Hepatocyte (in vitro differentiated cells): Measurements from ENCODE around the gene TUBD1. TPM values are rescaled to one million over a fixed set of nuclear protein-coding genes. Genes with fewer than 3 reads are reported as not detected.

Experiments used
- DNase-seq: peaks from one replicate; pipeline ENCODE4 v3.0.0-alpha.2; 2016; ENCODE audit warnings: low spot score
- H2AFZ ChIP-seq: fragments of 200-600 bp; sonication (generic); 2 replicates; pipeline ENCODE4 v1.6.0; 2016; ENCODE audit warnings: antibody characterized with exemption, mild to moderate bottlenecking
- H3K27ac ChIP-seq: fragments of 200-600 bp; sonication (generic); 2 replicates; pipeline ENCODE4 v1.5.1; 2016; ENCODE audit warnings: mild to moderate bottlenecking
- H3K27me3 ChIP-seq: fragments of 200-600 bp; sonication (generic); 2 replicates; pipeline ENCODE4 v1.6.1; 2016
- H3K36me3 ChIP-seq: fragments of 200-600 bp; sonication (generic); replicated peaks from 2 replicates; pipeline ENCODE4 v1.5.1; 2016; ENCODE audit warnings: low read depth; ENCODE audit not compliant: insufficient read depth
- H3K4me1 ChIP-seq: fragments of 200-600 bp; sonication (generic); 2 replicates; pipeline ENCODE4 v1.5.1; 2016; ENCODE audit warnings: mild to moderate bottlenecking, moderate library complexity; ENCODE audit not compliant: insufficient read depth
- H3K4me2 ChIP-seq: fragments of 200-600 bp; sonication (generic); 2 replicates; pipeline ENCODE4 v1.6.0; 2016
- H3K4me3 ChIP-seq: fragments of 200-600 bp; sonication (generic); 2 replicates; pipeline ENCODE4 v1.5.1; 2016; ENCODE audit warnings: mild to moderate bottlenecking
- H3K79me2 ChIP-seq: fragments of 200-600 bp; sonication (generic); 2 replicates; pipeline ENCODE4 v1.6.0; 2017; ENCODE audit warnings: mild to moderate bottlenecking
- H3K9me2 ChIP-seq: fragments of 200-600 bp; sonication (generic); replicated peaks from 2 replicates; pipeline ENCODE4 v1.6.0; 2017; ENCODE audit warnings: mild to moderate bottlenecking; ENCODE audit not compliant: insufficient read depth
- H3K9me3 ChIP-seq: fragments of 200-600 bp; sonication (generic); 2 replicates; pipeline ENCODE4 v1.5.1; 2016; ENCODE audit warnings: low read depth, mild to moderate bottlenecking
- H4K20me1 ChIP-seq: fragments of 200-600 bp; sonication (generic); 2 replicates; pipeline ENCODE4 v1.6.0; 2016; ENCODE audit warnings: mild to moderate bottlenecking; ENCODE audit not compliant: insufficient read depth, poor library complexity, severe bottlenecking
- EZH2 ChIP-seq: fragments of 200-600 bp; sonication (generic); IDR thresholded peaks from 2 replicates; pipeline ENCODE4 v1.6.1; 2016; ENCODE audit warnings: antibody characterized with exemption, mild to moderate bottlenecking, borderline replicate concordance
- EZH2phosphoT487 ChIP-seq: fragments of 200-600 bp; sonication (generic); IDR thresholded peaks from one replicate; pipeline ENCODE4 v1.6.1; 2018; ENCODE audit warnings: antibody characterized with exemption, mild to moderate bottlenecking, low read depth, moderate library complexity; ENCODE audit not compliant: unreplicated experiment, severe bottlenecking
- WGBS: methylation state at CpG from one replicate; pipeline ENCODE4 v1.1.6; 2016; ENCODE audit warnings: low lambda C conversion rate; ENCODE audit errors: missing lambda C conversion rate; 5-methylcytosine and 5-hydroxymethylcytosine counted together
- microRNA counts: library from miRNA; unstranded; fragments of <30 nt; microRNA quantifications from one replicate; lab custom pipeline; 2017
- microRNA-seq: library from miRNA; unstranded; fragments of <30 nt; microRNA quantifications from one replicate; pipeline ENCODE4, GENCODE V29; 2017
- polyA plus RNA-seq: library from polyadenylated mRNA; unstranded; fragments of >200 nt; fragmentation: Nextera tagmentation; extraction: Ambion mirVana; gene quantifications from 2 replicates; pipeline ENCODE4 v1.2.1, GENCODE V29; 2016
- small RNA-seq: library from RNA; depleted of rRNA; stranded (forward); fragments of <200 nt; gene quantifications from one replicate; pipeline ENCODE3, GENCODE V24; 2014
- total RNA-seq: library from RNA; depleted of rRNA; stranded (reverse); fragments of >200 nt; gene quantifications from 2 replicates; pipeline ENCODE4 v1.2.3, GENCODE V29; 2014
- TF ChIP-seq, protein P1 (sequence below): fragments of 200-600 bp; sonication (generic); IDR thresholded peaks from 2 replicates; pipeline ENCODE4 v1.5.1; 2016; ENCODE audit warnings: antibody characterized with exemption, mild to moderate bottlenecking; ENCODE audit not compliant: poor library complexity

TUBD1 gene
- total and polyA plus RNA-seq, 2 experiments from 2014 or later, result 11.8 to 12.0 TPM

DNA sequence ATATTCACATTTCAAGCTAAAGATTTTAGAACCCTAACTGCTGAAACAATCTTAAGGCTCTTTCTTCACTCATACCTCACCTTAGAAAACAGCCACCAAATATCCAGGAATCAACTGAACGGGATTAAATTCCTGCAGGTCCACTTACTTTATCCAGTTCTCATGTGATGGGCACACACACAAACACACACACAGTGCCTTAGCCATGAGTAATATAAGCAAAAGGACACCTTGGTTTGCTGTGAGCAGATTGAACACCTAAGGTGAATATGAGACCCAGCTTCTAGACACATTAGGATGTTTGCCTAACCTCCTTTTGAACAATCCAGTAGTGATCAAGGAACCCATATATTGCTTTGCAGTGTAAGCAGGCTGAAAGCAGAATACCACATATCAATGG, 81.5 kb downstream of the TUBD1 start:
- 81% methylated on average over 1 of the region's 1 CpG for WGBS
- no peak overlapping the region for H3K4me2 ChIP-seq

DNA sequence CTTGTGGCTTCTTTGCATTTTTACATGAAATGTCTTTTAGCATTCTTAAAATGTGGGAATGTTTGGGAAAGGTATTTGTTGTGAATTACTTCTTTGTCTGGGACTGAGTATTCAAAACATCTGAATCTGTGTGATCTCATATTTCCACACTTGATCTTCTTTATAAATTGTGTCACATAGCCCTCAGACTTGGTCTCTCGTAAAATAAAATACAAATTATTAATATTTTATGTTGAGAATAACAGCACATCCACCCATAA, 81.9 kb downstream of the TUBD1 start:
- no peaks in the 10 kb centered on the region for H3K4me1 ChIP-seq
- H3K79me2 ChIP-seq, result no peaks in the 10 kb centered on the region
- no peaks in the 10 kb centered on the region for H3K9me2 ChIP-seq
- H2AFZ ChIP-seq, result no peak overlapping the region
- no peak overlapping the region for H3K4me2 ChIP-seq
- H4K20me1 ChIP-seq, result no peaks in the 10 kb centered on the region
- no peak overlapping the region for H3K27ac ChIP-seq
- no peaks in the 10 kb centered on the region for H3K9me3 ChIP-seq
- no peak for DNase-seq
- no peak overlapping the region for H3K4me3 ChIP-seq
- TF ChIP-seq EZH2 (no peak), EZH2phosphoT487 (no peak)
- TF ChIP-seq, protein P1, sequence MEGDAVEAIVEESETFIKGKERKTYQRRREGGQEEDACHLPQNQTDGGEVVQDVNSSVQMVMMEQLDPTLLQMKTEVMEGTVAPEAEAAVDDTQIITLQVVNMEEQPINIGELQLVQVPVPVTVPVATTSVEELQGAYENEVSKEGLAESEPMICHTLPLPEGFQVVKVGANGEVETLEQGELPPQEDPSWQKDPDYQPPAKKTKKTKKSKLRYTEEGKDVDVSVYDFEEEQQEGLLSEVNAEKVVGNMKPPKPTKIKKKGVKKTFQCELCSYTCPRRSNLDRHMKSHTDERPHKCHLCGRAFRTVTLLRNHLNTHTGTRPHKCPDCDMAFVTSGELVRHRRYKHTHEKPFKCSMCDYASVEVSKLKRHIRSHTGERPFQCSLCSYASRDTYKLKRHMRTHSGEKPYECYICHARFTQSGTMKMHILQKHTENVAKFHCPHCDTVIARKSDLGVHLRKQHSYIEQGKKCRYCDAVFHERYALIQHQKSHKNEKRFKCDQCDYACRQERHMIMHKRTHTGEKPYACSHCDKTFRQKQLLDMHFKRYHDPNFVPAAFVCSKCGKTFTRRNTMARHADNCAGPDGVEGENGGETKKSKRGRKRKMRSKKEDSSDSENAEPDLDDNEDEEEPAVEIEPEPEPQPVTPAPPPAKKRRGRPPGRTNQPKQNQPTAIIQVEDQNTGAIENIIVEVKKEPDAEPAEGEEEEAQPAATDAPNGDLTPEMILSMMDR, result no peak
- H3K27me3 ChIP-seq, result no peaks in the 10 kb centered on the region
- 96% methylated on average over 1 of the region's 1 CpG for WGBS
- H3K36me3 ChIP-seq, result no peaks in the 10 kb centered on the region

More for the DNA sequence above, 81.5 kb downstream of the TUBD1 start:
- H3K36me3 ChIP-seq, result no peaks in the 10 kb centered on the region
- no peak overlapping the region for H3K4me3 ChIP-seq
- no peaks in the 10 kb centered on the region for H3K9me2 ChIP-seq
- H2AFZ ChIP-seq, result no peak overlapping the region
- TF ChIP-seq EZH2phosphoT487, result no peak
- TF ChIP-seq EZH2, result no peak
- TF ChIP-seq, protein P1, result no peak
- no peaks in the 10 kb centered on the region for H3K27me3 ChIP-seq
- no peak overlapping the region for H3K27ac ChIP-seq
- DNase-seq, result no peak
- no peaks in the 10 kb centered on the region for H3K9me3 ChIP-seq
- H3K79me2 ChIP-seq, result no peaks in the 10 kb centered on the region
- H3K4me1 ChIP-seq, result no peaks in the 10 kb centered on the region
- H4K20me1 ChIP-seq, result no peaks in the 10 kb centered on the region

MicroRNA genes within 50 kb of the gene (microRNA counts, 767-probe panel; counts per million panel counts)
- 10,805 counts per million, percentile 87 among the panel's probes with 10 or more counts for microRNA hsa-miR-21-5p (lab: Ali Mortazavi, UCI)

Small RNA genes lying within 50 kb of the gene (microRNA-seq; reads per million reads assigned to microRNA genes)
- 69,488 reads per million, percentile 99 among the genes with 10 or more reads in this experiment for gene MIR21

Small RNA genes lying within 50 kb of the gene (small RNA-seq; reads per million reads assigned to genes)
- gene RNU6-450P, result not detected
- gene RPS29P21, result not detected

Other genes with a start within 250 kb of the TUBD1 start
- gene PTRH2, start 185.5 kb downstream of the TUBD1 start, total RNA-seq, result 15.7 and 21.9 TPM in 2 replicates
- gene PTRH2, start 185.5 kb downstream of the TUBD1 start, polyA plus RNA-seq, result 31.7 and 38.7 TPM in 2 replicates
- gene VMP1, start 185.3 kb downstream of the TUBD1 start, total RNA-seq, result 466 and 479 TPM in 2 replicates
- gene VMP1, start 185.3 kb downstream of the TUBD1 start, polyA plus RNA-seq, result 139 and 166 TPM in 2 replicates
- 17.2 and 22.4 TPM in 2 replicates for gene RPS6KB1, start 178 bp upstream of the TUBD1 start, total RNA-seq
- gene RPS6KB1, start 178 bp upstream of the TUBD1 start, polyA plus RNA-seq, result 21.9 and 27.9 TPM in 2 replicates
- gene RNFT1, start 71.8 kb upstream of the TUBD1 start, total RNA-seq, result 33.9 and 43.5 TPM in 2 replicates
- 31.1 and 35.2 TPM in 2 replicates for gene RNFT1, start 71.8 kb upstream of the TUBD1 start, polyA plus RNA-seq
- gene HEATR6, start 186.0 kb upstream of the TUBD1 start, total RNA-seq, result 18.4 and 18.5 TPM in 2 replicates
- gene HEATR6, start 186.0 kb upstream of the TUBD1 start, polyA plus RNA-seq, result 13.9 and 15.0 TPM in 2 replicates